ENCODE data around the gene PLA2G4B. TPM values are rescaled to one million over a fixed set of nuclear protein-coding genes. Genes with fewer than 3 reads are reported as not detected.

Gene PLA2G4B
- total and polyA plus RNA-seq, 10 of the 15 experiments (the other 5 are each of a cell fraction or from before 2014, with no cell fraction given) = 0.22 to 6.6 (median 2.9) TPM

- WGBS (ENCODE audit: insufficient coverage, insufficient replicate concordance, low lambda C conversion rate, missing lambda C conversion rate) = 56% methylated on average over 42 of the region's 42 CpGs
- intact Hi-C loops (cut with micrococcal nuclease; ENCODE audit: unreplicated experiment) = no loop called here
- in situ Hi-C loops (cut with MboI) = no loop called here
- POLR2A ChIA-PET = no interaction called here
- Histone ChIP-seq H3K4me3 (no peak overlapping the region), H3K4me1 (ENCODE audit: control insufficient read depth, insufficient read depth, low read length) (no peaks in the 10 kb centered on the region), H3K27me3 (replicated peaks in 1 of 2; ENCODE audit: control insufficient read depth in 2 of 2, insufficient read depth in 2 of 2, low read length in 1 of 2) (no peaks in the 10 kb centered on the region; a peak in 1 of 4 replicates), H4K20me1 (ENCODE audit: control insufficient read depth, insufficient read depth) (no peaks in the 10 kb centered on the region), H3K36me3 (ENCODE audit: control insufficient read depth in 2 of 2, insufficient read depth in 2 of 2, low read length in 1 of 2) (no peaks in the 10 kb centered on the region), H3K4me2 (ENCODE audit: control insufficient read depth, insufficient read depth) (no peak overlapping the region), H3K9me3 (replicated peaks; ENCODE audit: control insufficient read depth, insufficient read depth, low read length) (no peaks in the 10 kb centered on the region), H2AFZ (ENCODE audit: control insufficient read depth, low read depth, low read length) (no peak overlapping the region), H3K79me2 (ENCODE audit: control insufficient read depth, insufficient read depth, low read length) (no peaks in the 10 kb centered on the region), H3K27ac (ENCODE audit: control insufficient read depth, insufficient read depth) (no peak overlapping the region), H3K9ac (ENCODE audit: control insufficient read depth, insufficient read depth, low read length) (no peak overlapping the region)
- FAIRE-seq = no peak
- TF ChIP-seq NR2C1 (IDR thresholded peaks at IDR 0.05) = no peak
- TF ChIP-seq BRCA1 (IDR thresholded peaks at IDR 0.05; ENCODE audit: low read depth, low read length) = no peak
- no peak for TF ChIP-seq CBFB (IDR thresholded peaks at IDR 0.05; ENCODE audit: low read depth)
- no peak for TF ChIP-seq EZH2 (IDR thresholded peaks at IDR 0.05; ENCODE audit: borderline replicate concordance, control insufficient read depth, low read depth, low read length)
- no peak for TF ChIP-seq NRF1 (conservative IDR thresholded peaks at IDR 0.05; ENCODE audit: low read depth, low read length)
- no peak for TF ChIP-seq PAX8 (IDR thresholded peaks at IDR 0.05)
- no peak for TF ChIP-seq ZBED1 (IDR thresholded peaks at IDR 0.05; ENCODE audit: borderline replicate concordance)
- RAD21 ChIA-PET (ENCODE audit: unreplicated experiment) = no interaction called here
- BruUV-seq (replicated peaks) = no TSS peak
- CTCF ChIA-PET = no interaction called here
- SMC1A ChIA-PET (ENCODE audit: uncharacterized antibody, unreplicated experiment) = no interaction called here
- DNase-seq (ENCODE audit: low read depth, low spot score) = no peak
- no peak for ATAC-seq
Measured at GRCh38 chr15:41869770-41870688, 31.4 kb downstream of the PLA2G4B start.

GRCh38 chr15:41870689-41871081, 32.0 kb downstream of the PLA2G4B start:
- Histone ChIP-seq H3K4me1 (ENCODE audit: control insufficient read depth, insufficient read depth, low read length) (no peaks in the 10 kb centered on the region), H3K4me2 (ENCODE audit: control insufficient read depth, insufficient read depth) (no peak overlapping the region), H3K79me2 (ENCODE audit: control insufficient read depth, insufficient read depth, low read length) (no peaks in the 10 kb centered on the region), H3K27ac (ENCODE audit: control insufficient read depth, insufficient read depth) (no peak overlapping the region), H3K9ac (ENCODE audit: control insufficient read depth, insufficient read depth, low read length) (no peak overlapping the region), H4K20me1 (ENCODE audit: control insufficient read depth, insufficient read depth) (no peaks in the 10 kb centered on the region), H3K27me3 (replicated peaks in 1 of 2; ENCODE audit: control insufficient read depth in 2 of 2, insufficient read depth in 2 of 2, low read length in 1 of 2) (no peaks in the 10 kb centered on the region; a peak in 2 of 4 replicates), H2AFZ (ENCODE audit: control insufficient read depth, low read depth, low read length) (no peak overlapping the region), H3K4me3 (no peak overlapping the region), H3K9me3 (replicated peaks; ENCODE audit: control insufficient read depth, insufficient read depth, low read length) (no peaks in the 10 kb centered on the region), H3K36me3 (ENCODE audit: control insufficient read depth in 2 of 2, insufficient read depth in 2 of 2, low read length in 1 of 2) (no peaks in the 10 kb centered on the region)
- ChIA-PET CTCF (no interaction called here), SMC1A (ENCODE audit: uncharacterized antibody, unreplicated experiment) (no interaction called here), POLR2A (no interaction called here), RAD21 (ENCODE audit: unreplicated experiment) (no interaction called here)
- ATAC-seq (no peak), FAIRE-seq (no peak), DNase-seq (ENCODE audit: low read depth, low spot score) (no peak)
- 60% methylated on average over 9 of the region's 9 CpGs for WGBS (ENCODE audit: insufficient coverage, insufficient replicate concordance, low lambda C conversion rate, missing lambda C conversion rate)
- intact Hi-C loops (cut with micrococcal nuclease; ENCODE audit: unreplicated experiment) (no loop called here), in situ Hi-C loops (cut with MboI) (no loop called here)
- no peak for TF ChIP-seq MTA2 (IDR thresholded peaks at IDR 0.05; ENCODE audit: low read depth)
- no peak for TF ChIP-seq CTCF (IDR thresholded peaks at IDR 0.05 in 2 of 3, conservative IDR thresholded peaks at IDR 0.05 in 1 of 3; ENCODE audit: control insufficient read depth in 2 of 3, extremely low read depth in 1 of 3, insufficient read depth in 1 of 3, low read depth in 3 of 3, low read length in 3 of 3)
- TF ChIP-seq SREBF1 (IDR thresholded peaks at IDR 0.05; ENCODE audit: low read length) = no peak
- no peak for TF ChIP-seq SP1 (IDR thresholded peaks at IDR 0.05; ENCODE audit: low read depth, low read length)
- BruUV-seq (replicated peaks) = no TSS peak

All from GM12878 (cell line).